Liver (tissue), 9 donors: Measurements from ENCODE around the gene ARR3. TPM values are rescaled to one million over a fixed set of nuclear protein-coding genes. Genes with fewer than 3 reads are reported as not detected.

Experiments used
- DNase-seq: peaks from one replicate; pipeline ENCODE4 v3.0.0-alpha.2; 2017; ENCODE audit warnings: low spot score
- H3K27ac ChIP-seq, 2 donors: one replicate each; pipeline ENCODE4 v1.7.0; 2013; ENCODE audit warnings: inconsistent platforms in 2 of 2, low read length in 2 of 2, control low read depth in 1 of 2, low read depth in 1 of 2, mild to moderate bottlenecking in 1 of 2
- H3K27me3 ChIP-seq, 4 donors: one replicate each; pipeline versions ENCODE4 v1.6.1 to v1.7.0; 2013; ENCODE audit warnings: low read length in 3 of 4, inconsistent platforms in 1 of 4, mild to moderate bottlenecking in 1 of 4, moderate library complexity in 1 of 4; ENCODE audit not compliant: control insufficient read depth in 4 of 4, insufficient read depth in 4 of 4
- H3K36me3 ChIP-seq, 4 donors: one replicate each; pipeline versions ENCODE4 v1.6.1 to v1.7.0; 2013; ENCODE audit warnings: low read length in 3 of 4, mild to moderate bottlenecking in 3 of 4, low read depth in 1 of 4, moderate library complexity in 1 of 4; ENCODE audit not compliant: control insufficient read depth in 4 of 4, insufficient read depth in 3 of 4
- H3K4me1 ChIP-seq, 4 donors: one replicate each; pipeline versions ENCODE4 v1.6.1 to v1.7.0; 2013; ENCODE audit warnings: low read length in 3 of 4, mild to moderate bottlenecking in 3 of 4, moderate library complexity in 1 of 4; ENCODE audit not compliant: control insufficient read depth in 4 of 4, insufficient read depth in 4 of 4
- H3K4me3 ChIP-seq, 3 donors: one replicate each; pipeline versions ENCODE4 v1.6.1 to v1.7.0; 2013; ENCODE audit warnings: low read length in 3 of 3, control low read depth in 1 of 3, low read depth in 1 of 3, mild to moderate bottlenecking in 1 of 3
- H3K9ac ChIP-seq, 2 donors: one replicate each; pipeline ENCODE4 v1.7.0; 2013; ENCODE audit warnings: low read length in 2 of 2, mild to moderate bottlenecking in 2 of 2, moderate library complexity in 2 of 2, control low read depth in 1 of 2, low read depth in 1 of 2
- H3K9me3 ChIP-seq, 4 donors: one replicate each; pipeline versions ENCODE4 v1.6.1 to v1.7.0; 2013; ENCODE audit warnings: low read length in 3 of 4; ENCODE audit not compliant: control insufficient read depth in 4 of 4
- EGR1 ChIP-seq, 2 donors: IDR thresholded peaks; 2 replicates each; pipeline ENCODE4 v1.6.1; 2016 to 2018; ENCODE audit warnings: antibody characterized with exemption in 2 of 2, low read depth in 2 of 2
- FOXA1 ChIP-seq: IDR thresholded peaks from 2 replicates; pipeline ENCODE4 v1.6.1; 2016; ENCODE audit warnings: antibody characterized with exemption
- HNF4A ChIP-seq, 2 donors: conservative IDR thresholded peaks; 2 replicates each; pipeline ENCODE4 v1.6.1; 2016; ENCODE audit warnings: antibody characterized with exemption in 2 of 2, mild to moderate bottlenecking in 2 of 2
- HNF4G ChIP-seq: IDR thresholded peaks from 2 replicates; pipeline ENCODE4 v1.6.1; 2016; ENCODE audit warnings: antibody characterized with exemption
- JUND ChIP-seq, 2 donors: IDR thresholded peaks; 2 replicates each; pipeline ENCODE4 v1.6.1; 2016; ENCODE audit warnings: antibody characterized with exemption in 2 of 2
- NR2F2 ChIP-seq: IDR thresholded peaks from 2 replicates; pipeline ENCODE4 v1.6.1; 2016; ENCODE audit warnings: antibody characterized with exemption
- RAD21 ChIP-seq, 2 donors: IDR thresholded peaks; 2 replicates each; pipeline ENCODE4 v1.6.1; 2016; ENCODE audit warnings: antibody characterized with exemption in 2 of 2, mild to moderate bottlenecking in 2 of 2
- RXRA ChIP-seq, 2 donors: IDR thresholded peaks; 2 replicates each; pipeline ENCODE4 v1.6.1; 2017 to 2018; ENCODE audit warnings: antibody characterized with exemption in 2 of 2, mild to moderate bottlenecking in 1 of 2
- TAF1 ChIP-seq: conservative IDR thresholded peaks from 2 replicates; pipeline ENCODE4 v1.6.1; 2016; ENCODE audit warnings: antibody characterized with exemption, mild to moderate bottlenecking
- YY1 ChIP-seq: IDR thresholded peaks from 2 replicates; pipeline ENCODE4 v1.6.1; 2016; ENCODE audit warnings: antibody characterized with exemption, mild to moderate bottlenecking
- WGBS: extraction: QIAGEN DNeasy Blood & Tissue Kit; methylation state at CpG from one replicate; pipeline ENCODE4 v1.1.7; 2013; 5-methylcytosine and 5-hydroxymethylcytosine counted together
- polyA plus RNA-seq, 2 donors: library from polyadenylated mRNA; stranded (reverse) in 1 of 2; unstranded in 1 of 2; fragments of 200-250 nt in 1 of 2; fragments of >200 nt in 1 of 2; fragmentation: Nextera tagmentation in 1 of 2; extraction: Ambion mirVana in 1 of 2; gene quantifications; one replicate each; pipeline versions ENCODE4 v1.2.1 to v1.2.3, GENCODE V29; 2013 to 2015
- total RNA-seq, 2 donors: library from RNA; depleted of rRNA; stranded (reverse); fragments of >200 nt; gene quantifications; one replicate each; pipeline ENCODE4 v1.2.3, GENCODE V29; 2014
- TF ChIP-seq, protein P1 (sequence below): IDR thresholded peaks from 2 replicates; pipeline ENCODE4 v1.6.1; 2016; ENCODE audit warnings: antibody characterized with exemption, mild to moderate bottlenecking
- TF ChIP-seq, protein P2 (sequence below): fragments of 150-350 bp; IDR thresholded peaks from 2 replicates; pipeline ENCODE4 v1.5.1; 2017; ENCODE audit warnings: improper control_type of control experiment, low read depth, low read length; ENCODE audit not compliant: missing input control
- TF ChIP-seq, protein P3 (sequence below): IDR thresholded peaks from 2 replicates; pipeline ENCODE4 v1.6.1; 2016; ENCODE audit warnings: antibody characterized with exemption
- TF ChIP-seq, protein P4 (sequence below): IDR thresholded peaks from 2 replicates; pipeline ENCODE4 v1.6.1; 2016; ENCODE audit warnings: antibody characterized with exemption
- TF ChIP-seq, protein P5 (sequence below): IDR thresholded peaks from 2 replicates; pipeline ENCODE4 v1.6.1; 2016; ENCODE audit warnings: antibody characterized with exemption
- donor health status: healthy.
- donor health status: healthy.
- donor health status: healthy.
- donor health status: healthy.
- donor health status: healthy.

The ARR3 gene
- total and polyA plus RNA-seq, 4 donors: not detected

DNA sequence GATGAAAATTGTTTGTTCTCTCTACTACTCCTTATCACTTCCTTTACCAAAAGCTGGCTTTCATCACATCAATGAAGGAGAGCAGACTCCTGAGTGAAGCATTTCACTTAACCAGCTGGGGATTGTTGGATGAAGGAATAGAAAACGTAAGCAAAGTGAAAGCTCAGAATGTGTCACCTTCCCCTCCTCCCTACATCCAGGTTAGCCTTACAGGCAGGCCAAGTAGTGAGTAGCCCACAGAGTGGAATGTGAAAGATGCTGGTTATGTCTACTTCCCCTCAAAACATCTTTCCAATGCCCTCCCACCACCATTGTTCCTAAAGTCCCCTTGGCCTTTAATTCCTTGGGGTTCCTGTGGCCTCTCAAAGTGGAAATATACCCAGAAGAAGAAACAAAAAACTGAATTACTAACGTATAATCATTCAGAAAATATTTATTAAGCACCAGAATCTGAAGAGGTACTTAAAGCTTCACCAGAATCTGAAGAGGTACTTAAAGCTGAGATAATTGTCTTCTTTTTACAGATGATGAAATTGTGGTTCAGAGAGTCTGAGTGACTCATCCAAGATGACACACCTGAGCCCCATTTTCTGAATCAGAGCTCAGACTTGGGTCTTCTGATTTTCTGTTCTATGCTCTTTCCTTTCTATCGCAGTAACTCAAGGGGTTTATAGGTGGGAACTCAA, 14.6 kb upstream of the ARR3 start:
- 95% methylated on average over 3 of the region's 3 CpGs for WGBS
- Histone ChIP-seq H3K9me3 (no peaks in the 10 kb centered on the region), H3K27me3 (no peaks in the 10 kb centered on the region), H3K27ac (no peak overlapping the region), H3K4me3 (no peak overlapping the region), H3K36me3 (no peaks in the 10 kb centered on the region), H3K4me1 (no peaks in the 10 kb centered on the region), H3K9ac (no peak overlapping the region)
- no peak for DNase-seq
- no peak for TF ChIP-seq YY1
- TF ChIP-seq, protein P1, sequence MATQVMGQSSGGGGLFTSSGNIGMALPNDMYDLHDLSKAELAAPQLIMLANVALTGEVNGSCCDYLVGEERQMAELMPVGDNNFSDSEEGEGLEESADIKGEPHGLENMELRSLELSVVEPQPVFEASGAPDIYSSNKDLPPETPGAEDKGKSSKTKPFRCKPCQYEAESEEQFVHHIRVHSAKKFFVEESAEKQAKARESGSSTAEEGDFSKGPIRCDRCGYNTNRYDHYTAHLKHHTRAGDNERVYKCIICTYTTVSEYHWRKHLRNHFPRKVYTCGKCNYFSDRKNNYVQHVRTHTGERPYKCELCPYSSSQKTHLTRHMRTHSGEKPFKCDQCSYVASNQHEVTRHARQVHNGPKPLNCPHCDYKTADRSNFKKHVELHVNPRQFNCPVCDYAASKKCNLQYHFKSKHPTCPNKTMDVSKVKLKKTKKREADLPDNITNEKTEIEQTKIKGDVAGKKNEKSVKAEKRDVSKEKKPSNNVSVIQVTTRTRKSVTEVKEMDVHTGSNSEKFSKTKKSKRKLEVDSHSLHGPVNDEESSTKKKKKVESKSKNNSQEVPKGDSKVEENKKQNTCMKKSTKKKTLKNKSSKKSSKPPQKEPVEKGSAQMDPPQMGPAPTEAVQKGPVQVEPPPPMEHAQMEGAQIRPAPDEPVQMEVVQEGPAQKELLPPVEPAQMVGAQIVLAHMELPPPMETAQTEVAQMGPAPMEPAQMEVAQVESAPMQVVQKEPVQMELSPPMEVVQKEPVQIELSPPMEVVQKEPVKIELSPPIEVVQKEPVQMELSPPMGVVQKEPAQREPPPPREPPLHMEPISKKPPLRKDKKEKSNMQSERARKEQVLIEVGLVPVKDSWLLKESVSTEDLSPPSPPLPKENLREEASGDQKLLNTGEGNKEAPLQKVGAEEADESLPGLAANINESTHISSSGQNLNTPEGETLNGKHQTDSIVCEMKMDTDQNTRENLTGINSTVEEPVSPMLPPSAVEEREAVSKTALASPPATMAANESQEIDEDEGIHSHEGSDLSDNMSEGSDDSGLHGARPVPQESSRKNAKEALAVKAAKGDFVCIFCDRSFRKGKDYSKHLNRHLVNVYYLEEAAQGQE: no peak
- TF ChIP-seq EGR1 (IDR thresholded peaks at IDR 0.05; ENCODE audit: low read depth in 2 of 2): no peak

DNA sequence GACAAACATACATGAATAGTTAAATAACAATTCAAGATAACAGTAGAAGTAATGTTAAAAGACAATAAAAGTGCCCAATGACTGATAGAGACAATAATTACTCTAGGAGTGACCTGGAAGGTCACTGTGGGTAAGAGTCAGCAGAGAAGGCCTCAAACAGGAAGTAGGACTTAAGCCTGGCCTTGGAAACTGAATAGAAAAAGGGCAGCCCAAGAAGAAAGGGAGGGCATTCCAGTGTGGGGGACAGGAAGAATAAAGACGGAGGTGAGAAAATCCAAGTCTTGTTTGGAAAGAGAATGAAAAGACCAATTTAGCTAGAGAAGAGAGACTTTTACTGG, 14.1 kb upstream of the ARR3 start:
- 89% methylated on average over 1 of the region's 1 CpG for WGBS
- no peak overlapping the region for H3K27ac ChIP-seq
- H3K36me3 ChIP-seq: no peaks in the 10 kb centered on the region

DNA sequence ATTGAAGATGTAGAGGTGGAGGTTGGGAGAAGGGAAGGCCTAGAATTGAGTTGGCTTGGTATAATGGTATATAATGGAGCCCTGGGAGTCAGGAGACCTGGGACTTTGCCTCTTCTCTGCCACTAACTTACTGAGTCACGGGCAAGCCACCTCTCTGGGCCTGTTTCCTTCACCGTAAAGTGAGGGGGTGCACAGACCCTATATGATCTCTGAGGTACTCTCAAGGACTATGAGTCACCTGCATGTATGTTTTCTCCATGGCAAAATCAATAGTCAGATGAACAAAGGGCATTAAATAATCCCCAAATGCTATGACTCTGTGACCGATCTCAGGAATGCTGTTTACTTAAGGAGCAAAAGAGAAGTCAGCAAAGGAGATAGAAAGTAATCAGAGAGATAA, 13.2 kb upstream of the ARR3 start:
- no peak for DNase-seq
- Histone ChIP-seq H3K36me3 (no peaks in the 10 kb centered on the region), H3K27me3 (no peaks in the 10 kb centered on the region), H3K9me3 (no peaks in the 10 kb centered on the region), H3K4me1 (no peaks in the 10 kb centered on the region), H3K4me3 (no peak overlapping the region), H3K9ac (no peak overlapping the region), H3K27ac (no peak overlapping the region)
- WGBS: 99% methylated on average over 3 of the region's 3 CpGs
- TF ChIP-seq RAD21 (IDR thresholded peaks at IDR 0.05): no peak
- TF ChIP-seq RXRA (IDR thresholded peaks at IDR 0.05): no peak
- no peak for TF ChIP-seq FOXA1
- no peak for TF ChIP-seq EGR1 (IDR thresholded peaks at IDR 0.05; ENCODE audit: low read depth in 2 of 2)
- TF ChIP-seq, protein P2, sequence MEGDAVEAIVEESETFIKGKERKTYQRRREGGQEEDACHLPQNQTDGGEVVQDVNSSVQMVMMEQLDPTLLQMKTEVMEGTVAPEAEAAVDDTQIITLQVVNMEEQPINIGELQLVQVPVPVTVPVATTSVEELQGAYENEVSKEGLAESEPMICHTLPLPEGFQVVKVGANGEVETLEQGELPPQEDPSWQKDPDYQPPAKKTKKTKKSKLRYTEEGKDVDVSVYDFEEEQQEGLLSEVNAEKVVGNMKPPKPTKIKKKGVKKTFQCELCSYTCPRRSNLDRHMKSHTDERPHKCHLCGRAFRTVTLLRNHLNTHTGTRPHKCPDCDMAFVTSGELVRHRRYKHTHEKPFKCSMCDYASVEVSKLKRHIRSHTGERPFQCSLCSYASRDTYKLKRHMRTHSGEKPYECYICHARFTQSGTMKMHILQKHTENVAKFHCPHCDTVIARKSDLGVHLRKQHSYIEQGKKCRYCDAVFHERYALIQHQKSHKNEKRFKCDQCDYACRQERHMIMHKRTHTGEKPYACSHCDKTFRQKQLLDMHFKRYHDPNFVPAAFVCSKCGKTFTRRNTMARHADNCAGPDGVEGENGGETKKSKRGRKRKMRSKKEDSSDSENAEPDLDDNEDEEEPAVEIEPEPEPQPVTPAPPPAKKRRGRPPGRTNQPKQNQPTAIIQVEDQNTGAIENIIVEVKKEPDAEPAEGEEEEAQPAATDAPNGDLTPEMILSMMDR: no peak
- TF ChIP-seq, protein P3, sequence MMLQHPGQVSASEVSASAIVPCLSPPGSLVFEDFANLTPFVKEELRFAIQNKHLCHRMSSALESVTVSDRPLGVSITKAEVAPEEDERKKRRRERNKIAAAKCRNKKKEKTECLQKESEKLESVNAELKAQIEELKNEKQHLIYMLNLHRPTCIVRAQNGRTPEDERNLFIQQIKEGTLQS: no peak
- no peak for TF ChIP-seq NR2F2
- TF ChIP-seq, protein P1: no peak
- no peak for TF ChIP-seq JUND (IDR thresholded peaks at IDR 0.05)
- TF ChIP-seq TAF1: no peak
- TF ChIP-seq, protein P4, sequence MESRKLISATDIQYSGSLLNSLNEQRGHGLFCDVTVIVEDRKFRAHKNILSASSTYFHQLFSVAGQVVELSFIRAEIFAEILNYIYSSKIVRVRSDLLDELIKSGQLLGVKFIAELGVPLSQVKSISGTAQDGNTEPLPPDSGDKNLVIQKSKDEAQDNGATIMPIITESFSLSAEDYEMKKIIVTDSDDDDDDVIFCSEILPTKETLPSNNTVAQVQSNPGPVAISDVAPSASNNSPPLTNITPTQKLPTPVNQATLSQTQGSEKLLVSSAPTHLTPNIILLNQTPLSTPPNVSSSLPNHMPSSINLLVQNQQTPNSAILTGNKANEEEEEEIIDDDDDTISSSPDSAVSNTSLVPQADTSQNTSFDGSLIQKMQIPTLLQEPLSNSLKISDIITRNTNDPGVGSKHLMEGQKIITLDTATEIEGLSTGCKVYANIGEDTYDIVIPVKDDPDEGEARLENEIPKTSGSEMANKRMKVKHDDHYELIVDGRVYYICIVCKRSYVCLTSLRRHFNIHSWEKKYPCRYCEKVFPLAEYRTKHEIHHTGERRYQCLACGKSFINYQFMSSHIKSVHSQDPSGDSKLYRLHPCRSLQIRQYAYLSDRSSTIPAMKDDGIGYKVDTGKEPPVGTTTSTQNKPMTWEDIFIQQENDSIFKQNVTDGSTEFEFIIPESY: no peak
- TF ChIP-seq, protein P5, sequence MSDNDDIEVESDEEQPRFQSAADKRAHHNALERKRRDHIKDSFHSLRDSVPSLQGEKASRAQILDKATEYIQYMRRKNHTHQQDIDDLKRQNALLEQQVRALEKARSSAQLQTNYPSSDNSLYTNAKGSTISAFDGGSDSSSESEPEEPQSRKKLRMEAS: no peak
- no peak for TF ChIP-seq YY1
- TF ChIP-seq HNF4G: no peak
- no peak for TF ChIP-seq HNF4A (conservative IDR thresholded peaks at IDR 0.05)

More for the DNA sequence above, 14.1 kb upstream of the ARR3 start:
- DNase-seq: no peak
- Histone ChIP-seq H3K4me1 (no peaks in the 10 kb centered on the region), H3K9me3 (no peaks in the 10 kb centered on the region), H3K4me3 (no peak overlapping the region), H3K9ac (no peak overlapping the region), H3K27me3 (no peaks in the 10 kb centered on the region)
- no peak for TF ChIP-seq NR2F2
- TF ChIP-seq, protein P3: no peak
